Skeletal muscle cell (primary cell): ENCODE measurements around the gene SMG5.
A peak's percentile ranks its signal among the peaks of the same experiment; 100 is the strongest.
"Not testable (repeated sequence)": the region's sequence is repeated elsewhere in the genome, so short reads cannot be mapped to it uniquely, and the experiment has no call there.

Experiments
- DNase-seq: peaks from one replicate; pipeline ENCODE4 v3.0.0-alpha.2; 2010; ENCODE audit warnings: low read depth
- H3K4me3 ChIP-seq: 2 replicates; pipeline ENCODE4 v1.5.1; 2011; ENCODE audit warnings: low read depth, mild to moderate bottlenecking, control low read depth, low read length, moderate library complexity

Gene SMG5

GRCh38 chr1:156282479-156283222 lies at the start of gene SMG5:
TSS of gene SMG5 (minus strand) at chr1:156282825. CDS start at chr1:156282680, 145 bp downstream.
- peak; percentile 97 for DNase-seq
- H3K4me3 ChIP-seq = peak within 1 kb of the TSS; percentile 69

- DNase-seq, H3K4me3 ChIP-seq: not testable (repeated sequence)
Measured at GRCh38 chr1:156323179-156323578, 40.6 kb upstream of the SMG5 start.

- no peak for DNase-seq
- no peak overlapping the region for H3K4me3 ChIP-seq
Measured at GRCh38 chr1:156320560-156320959, 37.9 kb upstream of the SMG5 start.

GRCh38 chr1:156319664-156320063 lies 37.0 kb upstream of the SMG5 start:
- H3K4me3 ChIP-seq = no peak overlapping the region
- DNase-seq = no peak

GRCh38 chr1:156316909-156317308 lies 34.3 kb upstream of the SMG5 start:
- DNase-seq = no peak
- H3K4me3 ChIP-seq = no peak overlapping the region

- peak; percentile 14 for DNase-seq
- H3K4me3 ChIP-seq = no peak overlapping the region
Measured at GRCh38 chr1:156310962-156311361, 28.3 kb upstream of the SMG5 start.

- H3K4me3 ChIP-seq = no peak overlapping the region
- no peak for DNase-seq
Measured at GRCh38 chr1:156308078-156308477, 25.5 kb upstream of the SMG5 start.

GRCh38 chr1:156305215-156305614 lies 22.6 kb upstream of the SMG5 start:
- H3K4me3 ChIP-seq = no peak overlapping the region
- DNase-seq = no peak

GRCh38 chr1:156303241-156303640 lies 20.6 kb upstream of the SMG5 start:
- no peak overlapping the region for H3K4me3 ChIP-seq
- DNase-seq = no peak

- no peak for DNase-seq
Measured at GRCh38 chr1:156298852-156299357, 16.3 kb upstream of the SMG5 start, which contains the start of gene VHLL. TSS of gene VHLL (minus strand) at chr1:156299307. CDS start at chr1:156299189, 118 bp downstream.

GRCh38 chr1:156295391-156295947 lies 12.8 kb upstream of the SMG5 start, which contains the start of gene GLMP:
TSS of gene GLMP (minus strand) at chr1:156295679. CDS start at chr1:156295645, 34 bp downstream.
- H3K4me3 ChIP-seq = peak within 1 kb of the TSS; percentile 91
- no peak for DNase-seq

More at GRCh38 chr1:156298852-156299357, 16.3 kb upstream of the SMG5 start, which contains the start of gene VHLL:
- H3K4me3 ChIP-seq = no peak within 1 kb of the TSS

GRCh38 chr1:156293895-156294294 lies 11.3 kb upstream of the SMG5 start:
- DNase-seq = no peak
- no peak overlapping the region for H3K4me3 ChIP-seq

GRCh38 chr1:156293098-156293434 lies 10.4 kb upstream of the SMG5 start:
- no peak overlapping the region for H3K4me3 ChIP-seq
- no peak for DNase-seq

- peak; percentile 43 for DNase-seq
- peak overlapping the region; percentile 60 for H3K4me3 ChIP-seq
Measured at GRCh38 chr1:156291226-156292061, 8.8 kb upstream of the SMG5 start.

- no peak for DNase-seq
- H3K4me3 ChIP-seq = no peak overlapping the region
Measured at GRCh38 chr1:156289857-156290256, 7.2 kb upstream of the SMG5 start.

- no peak overlapping the region for H3K4me3 ChIP-seq
- no peak for DNase-seq
Measured at GRCh38 chr1:156286061-156286460, 3.4 kb upstream of the SMG5 start.

- H3K4me3 ChIP-seq = no peak overlapping the region
Measured at GRCh38 chr1:156285437-156285836, 2.8 kb upstream of the SMG5 start.

GRCh38 chr1:156284757-156285156 lies 2.1 kb upstream of the SMG5 start:
- no peak overlapping the region for H3K4me3 ChIP-seq
- DNase-seq = no peak

More at GRCh38 chr1:156285437-156285836, 2.8 kb upstream of the SMG5 start:
- DNase-seq = no peak

- DNase-seq = no peak
Measured at GRCh38 chr1:156284112-156284511, 1.5 kb upstream of the SMG5 start, which contains the start of gene TMEM79. TSS of gene TMEM79 (plus strand) at chr1:156284325. CDS start at chr1:156285227, 902 bp downstream.

GRCh38 chr1:156283521-156283920 lies 896 bp upstream of the SMG5 start:
- no peak for DNase-seq
- peak overlapping the region; percentile 69 for H3K4me3 ChIP-seq

More at GRCh38 chr1:156284112-156284511, 1.5 kb upstream of the SMG5 start, which contains the start of gene TMEM79:
- peak within 1 kb of the TSS; percentile 69 for H3K4me3 ChIP-seq
